Heart right ventricle (tissue), 16 donors: Measurements from ENCODE around the gene THTPA. TPM values are rescaled to one million over a fixed set of nuclear protein-coding genes. Genes with fewer than 3 reads are reported as not detected.

ENCODE experiments used
- ATAC-seq, 8 donors: fragments of 200-7000 bp; cut with Tn5 transposase; one replicate each; pipeline ENCODE4 v1.9.1; 2020; ENCODE audit warnings: mild to moderate bottlenecking in 8 of 8, moderate library complexity in 8 of 8, moderate number of reproducible peaks in 1 of 8
- DNase-seq, 2 donors: peaks; one replicate each; pipeline ENCODE4 v3.0.0-alpha.2; 2020
- H3K27ac ChIP-seq, 10 donors: fragments of 200-600 bp; sonication (generic) in 2 of 10; one replicate each; pipeline versions ENCODE4 v1.5.0 to v1.8.0; 2020 to 2022; ENCODE audit warnings: mild to moderate bottlenecking in 3 of 10
- H3K27me3 ChIP-seq, 7 donors: fragments of 200-600 bp; one replicate each; pipeline ENCODE4 v1.8.0; 2021 to 2022; ENCODE audit warnings: mild to moderate bottlenecking in 2 of 7
- H3K36me3 ChIP-seq, 9 donors: fragments of 200-600 bp; sonication (generic) in 1 of 9; one replicate each; pipeline versions ENCODE4 v1.5.0 to v1.8.0; 2020 to 2022; ENCODE audit warnings: mild to moderate bottlenecking in 2 of 9
- H3K4me1 ChIP-seq, 9 donors: fragments of 200-600 bp; sonication (generic) in 1 of 9; one replicate each; pipeline versions ENCODE4 v1.5.0 to v1.8.0; 2020 to 2022; ENCODE audit warnings: mild to moderate bottlenecking in 4 of 9
- H3K4me3 ChIP-seq, 10 donors: fragments of 200-600 bp; sonication (generic) in 2 of 10; one replicate each; pipeline versions ENCODE4 v1.5.0 to v1.8.0; 2020 to 2022; ENCODE audit warnings: mild to moderate bottlenecking in 7 of 10, moderate library complexity in 2 of 10
- H3K9me3 ChIP-seq, 11 donors: fragments of 200-600 bp in 10 of 11; sonication (generic) in 2 of 11; one replicate each; pipeline versions ENCODE4 v1.5.0 to v1.8.0; 2013 to 2022; ENCODE audit warnings: mild to moderate bottlenecking in 2 of 11, control low read depth in 1 of 11, moderate library complexity in 1 of 11
- CTCF ChIP-seq, 9 donors: fragments of 200-600 bp; sonication (generic) in 2 of 9; IDR thresholded peaks; one replicate each; pipeline versions ENCODE4 v1.5.0 to v1.8.0; 2021 to 2022; ENCODE audit warnings: antibody characterized with exemption in 9 of 9, mild to moderate bottlenecking in 5 of 9, moderate library complexity in 1 of 9
- WGBS, 2 donors: extraction: QIAGEN DNeasy Blood & Tissue Kit; methylation state at CpG; one replicate each; pipeline ENCODE4 v1.1.7; 2013; ENCODE audit warnings: inconsistent platforms in 1 of 2; 5-methylcytosine and 5-hydroxymethylcytosine counted together
- intact Hi-C, 10 donors: fragments of 100-400 bp; cut with DNase I; formaldehyde crosslinking; loops; one replicate each; pipeline versions ENCODE4 v1.11.1 to v1.14.2; 2022
- polyA plus RNA-seq, 2 donors: library from polyadenylated mRNA; stranded (reverse); fragments of 200-250 nt; gene quantifications; one replicate each; pipeline ENCODE4 v1.2.3, GENCODE V29; 2013
- total RNA-seq, 10 donors: library from RNA; stranded (reverse); fragmentation: NEBNext Ultra II Directional in 3 of 10; extraction: Animal tissue kit (Norgen Biotek cat#: 25700) in 3 of 10; gene quantifications; one replicate each; pipeline versions ENCODE4 v1.2.1 to v1.2.4, GENCODE V29; 2021 to 2023
- donor health status: Arrhythmogenic right ventricular cardiomyopathy.
- donor health status: ischemic (EF 13 %, LVEDD 7.1; RV severe dilation, severe dysfunction).
- donor health status: healthy with polysubstance abuse.
- donor health status: DM: no; HTN: yes; CAD: no.
- donor health status: DM: no; HTN: no; CAD: no.
- donor health status: ischemic (EF 25% LVEDD 6.9; RV normal size, moderate dysfunction).
- donor health status: ischemic (EF 25% LVEDD 5.7; RV mildly dilated, moderate dysfunction).
- donor health status: healthy.
- donor health status: DM: yes; HTN: yes; CAD: no.
- donor health status: Ischemic cardiomyopathy.
- donor health status: ischemic (EF 35%, LVEDD 5.7; RV mildly dilated, moderate dysfunction).
- donor health status: nonischemic (EF 11% LVEDD 7.7; RV severe dilation, severe dysfunction).
- donor health status: DM: yes; HTN: yes; CAD: no.
- donor health status: PGD.
- donor health status: ischemic (EF 29% LVEDD 5.4; RV normal size, mild dysfunction).
- donor health status: nonischemic (EF 23%, LVEDD 6.1; RV moderate dilation, normal function).

THTPA gene
- total and polyA plus RNA-seq, 12 donors = 8.7 to 27.9 (median 18.0) TPM

GRCh38 chr14:23559010-23559925 is 3.2 kb downstream of the THTPA start:
- no peak for ATAC-seq
- DNase-seq = peak in 1 of 2 donors; percentile 59
- no peaks in the 10 kb centered on the region for H3K9me3 ChIP-seq
- H3K4me1 ChIP-seq = peaks cover 5 to 30% (median 22%) of the 10 kb centered on the region in 9 donors
- H3K4me3 ChIP-seq = no peak overlapping the region
- TF ChIP-seq CTCF (IDR thresholded peaks at IDR 0.05) = peak; percentile 69 to 89 (median 84)
- WGBS, 2 donors = 77% methylated on average over 21 of the region's 21 CpGs
- peaks cover 0 to 58% (median 0%) of the 10 kb centered on the region in 9 donors for H3K36me3 ChIP-seq
- intact Hi-C loops = loop anchor here in 4 of 10 donors (1.0 to 10.0 kb wide), 4 partner anchors 80 to 237 kb away; partner anchors contain the start of gene PABPN1 (in 4 of the 4)
- H3K27ac ChIP-seq = peak overlapping the region in 1 of 10 donors; percentile 22
- no peaks in the 10 kb centered on the region for H3K27me3 ChIP-seq

DNA sequence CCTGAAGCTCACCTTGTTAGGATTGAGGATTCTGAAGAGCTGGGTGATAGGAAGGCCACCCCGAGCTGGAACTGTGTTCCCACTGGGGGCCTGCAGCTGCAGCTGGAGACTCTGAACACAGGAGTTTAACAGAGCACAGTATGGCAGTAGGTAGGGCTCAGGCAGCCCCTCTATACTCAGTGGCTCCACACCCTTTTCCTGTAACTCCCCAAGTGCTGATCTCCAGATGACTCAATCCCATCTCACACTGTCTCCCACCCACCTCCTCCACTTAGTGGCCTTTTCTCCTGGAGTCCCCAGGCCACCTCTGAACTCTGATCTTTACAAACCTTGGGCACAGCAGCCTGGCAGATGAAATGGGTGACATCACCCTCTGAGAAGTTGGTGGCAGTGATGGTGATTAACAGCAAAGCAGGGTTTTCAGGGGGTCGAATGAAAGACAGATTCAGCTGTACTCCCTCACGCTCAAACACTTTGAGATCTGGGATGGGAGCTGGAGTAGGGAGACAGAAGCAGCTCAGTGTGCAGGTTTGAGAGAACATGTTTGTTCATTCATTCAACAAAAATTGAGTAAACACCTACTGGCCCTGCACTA is 4.0 kb downstream of the THTPA start:
- no peak for DNase-seq
- Histone ChIP-seq H3K4me3 (no peak overlapping the region), H3K27ac (no peak overlapping the region), H3K27me3 (no peaks in the 10 kb centered on the region), H3K4me1 (peaks cover 5 to 27% (median 19%) of the 10 kb centered on the region in 9 donors), H3K36me3 (peaks cover 0 to 66% (median 0%) of the 10 kb centered on the region in 9 donors), H3K9me3 (no peaks in the 10 kb centered on the region)
- WGBS, 2 donors = 87 to 92% methylated on average over 3 of the region's 3 CpGs
- no peak for ATAC-seq
- TF ChIP-seq CTCF (IDR thresholded peaks at IDR 0.05) = no peak
- intact Hi-C loops = loop anchor here in 9 of 10 donors (1.0 to 10.0 kb wide), 7 partner anchors 78 to 295 kb away; partner anchors contain the start of gene PABPN1 (in 6 of the 9)

- WGBS, 2 donors = 83 to 94% methylated on average over 2 of the region's 2 CpGs
- no peaks in the 10 kb centered on the region for H3K27me3 ChIP-seq
- intact Hi-C loops = loop anchor here in 6 of 10 donors (5.0 to 10.0 kb wide), 4 partner anchors 79 to 296 kb away; partner anchors contain the start of gene PABPN1 (in 2 of the 6)
- H3K27ac ChIP-seq = no peak overlapping the region
- H3K9me3 ChIP-seq = no peaks in the 10 kb centered on the region
- ATAC-seq = no peak
- no peak for DNase-seq
- H3K4me3 ChIP-seq = no peak overlapping the region
- peaks cover 5 to 19% (median 14%) of the 10 kb centered on the region in 9 donors for H3K4me1 ChIP-seq
- no peak for TF ChIP-seq CTCF (IDR thresholded peaks at IDR 0.05)
- H3K36me3 ChIP-seq = peaks cover 0 to 77% (median 0%) of the 10 kb centered on the region in 9 donors
Observed at GRCh38 chr14:23561259-23561658, 5.2 kb downstream of the THTPA start.
